Smooth muscle cell of the brain vasculature (primary cell): ENCODE results near the gene GPR152.
A peak's percentile ranks its signal among the peaks of the same experiment; 100 is the strongest.
"Not testable (repeated sequence)": the region's sequence is repeated elsewhere in the genome, so short reads cannot be mapped to it uniquely, and the experiment has no call there.

Source experiments
- DNase-seq: peaks from one replicate; pipeline ENCODE4 v3.0.0-alpha.2; 2012; ENCODE audit warnings: low read depth, low spot score

The GPR152 gene

GRCh38 chr11:67427364-67427859, 25.1 kb downstream of the GPR152 start:
- not testable (repeated sequence) for DNase-seq

DNA sequence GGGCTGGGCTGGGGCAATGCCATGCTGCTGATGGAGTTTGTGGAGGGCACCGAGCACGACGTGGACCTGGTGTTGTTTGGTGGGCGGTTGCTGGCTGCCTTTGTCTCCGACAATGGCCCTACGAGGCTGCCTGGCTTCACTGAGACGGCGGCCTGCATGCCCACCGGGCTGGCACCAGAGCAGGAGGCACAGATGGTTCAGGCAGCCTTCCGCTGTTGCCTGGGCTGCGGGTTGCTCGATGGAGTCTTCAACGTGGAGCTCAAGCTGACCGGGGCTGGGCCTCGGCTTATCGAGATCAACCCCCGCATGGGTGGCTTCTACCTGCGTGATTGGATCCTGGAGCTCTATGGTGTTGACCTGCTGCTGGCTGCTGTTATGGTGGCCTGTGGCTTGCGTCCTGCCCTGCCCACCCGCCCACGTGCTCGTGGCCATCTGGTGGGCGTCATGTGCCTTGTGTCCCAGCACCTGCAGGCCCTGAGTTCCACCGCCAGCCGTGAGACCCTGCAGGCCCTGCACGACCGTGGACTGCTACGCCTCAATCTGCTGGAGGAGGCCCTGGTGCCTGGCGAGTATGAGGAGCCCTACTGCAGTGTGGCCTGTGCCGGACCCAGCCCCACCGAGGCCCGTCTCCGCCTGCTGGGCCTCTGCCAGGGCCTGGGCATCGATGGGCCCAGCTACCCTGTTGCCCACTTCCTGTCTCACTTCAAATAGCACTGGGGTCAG, 28.5 kb downstream of the GPR152 start:
- DNase-seq: no peak

- no peak for DNase-seq
Observed at GRCh38 chr11:67423466-67423865, 29.1 kb downstream of the GPR152 start.

DNA sequence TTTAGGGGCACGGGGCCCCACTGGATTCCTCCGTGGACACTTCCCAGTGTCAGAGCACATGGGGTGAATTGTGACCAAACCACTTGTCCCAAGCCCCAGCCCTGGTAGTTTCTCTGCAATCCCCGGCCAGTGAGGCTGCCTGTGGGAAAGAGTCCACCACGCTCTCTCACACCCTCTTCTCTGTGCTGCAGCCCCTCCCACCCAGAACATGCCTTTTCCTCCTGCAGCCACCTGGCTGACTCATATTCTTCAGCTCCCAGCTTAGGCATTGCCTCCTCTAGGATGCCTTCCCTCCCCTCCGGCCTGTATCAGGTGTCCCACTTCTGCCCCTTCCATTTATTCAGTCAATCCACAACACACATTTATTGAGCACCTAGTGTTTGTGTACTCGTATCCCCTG, 29.6 kb downstream of the GPR152 start:
- no peak for DNase-seq

GRCh38 chr11:67421430-67422031, 31.0 kb downstream of the GPR152 start:
- no peak for DNase-seq

- DNase-seq: peak; percentile 74
Observed at GRCh38 chr11:67420646-67421429, 31.7 kb downstream of the GPR152 start.

GRCh38 chr11:67420147-67420645, 32.3 kb downstream of the GPR152 start:
- DNase-seq: no peak

DNA sequence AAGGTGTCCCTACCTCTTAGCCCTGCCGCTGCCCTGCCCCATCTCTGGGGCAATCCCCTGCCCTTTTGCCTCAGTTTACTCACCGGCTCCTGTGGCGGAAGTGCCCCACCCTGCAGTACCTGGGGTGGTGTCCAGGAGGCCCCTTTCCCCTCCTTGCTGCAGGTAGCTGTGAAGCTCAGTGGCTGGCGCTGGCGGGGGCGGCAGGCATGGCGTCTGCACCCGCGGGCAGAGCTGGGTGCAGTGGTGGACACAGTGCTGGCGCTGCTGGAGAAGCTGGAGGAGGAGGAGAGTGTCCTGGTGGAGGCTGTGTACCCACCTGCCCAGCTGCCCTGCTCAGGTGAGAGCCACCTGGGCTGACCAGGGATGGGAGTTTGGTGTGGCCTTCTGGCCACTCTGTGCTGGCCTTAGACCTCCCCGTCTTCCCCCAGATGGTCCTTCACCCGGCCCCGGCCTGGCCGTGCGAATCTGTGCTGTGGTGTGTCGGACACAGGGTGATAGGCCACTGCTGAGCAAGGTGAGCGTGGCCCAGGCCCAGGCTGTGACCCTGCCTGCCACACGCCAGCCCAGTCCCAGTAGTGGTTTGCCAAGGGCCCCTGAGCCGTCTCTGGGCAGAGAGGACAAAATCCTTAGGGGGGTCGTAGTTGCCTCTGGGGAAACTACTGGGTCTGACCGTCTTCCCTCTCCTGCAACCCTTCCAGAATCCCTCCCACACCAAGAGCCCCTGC, 33.0 kb downstream of the GPR152 start:
- DNase-seq: no peak

DNA sequence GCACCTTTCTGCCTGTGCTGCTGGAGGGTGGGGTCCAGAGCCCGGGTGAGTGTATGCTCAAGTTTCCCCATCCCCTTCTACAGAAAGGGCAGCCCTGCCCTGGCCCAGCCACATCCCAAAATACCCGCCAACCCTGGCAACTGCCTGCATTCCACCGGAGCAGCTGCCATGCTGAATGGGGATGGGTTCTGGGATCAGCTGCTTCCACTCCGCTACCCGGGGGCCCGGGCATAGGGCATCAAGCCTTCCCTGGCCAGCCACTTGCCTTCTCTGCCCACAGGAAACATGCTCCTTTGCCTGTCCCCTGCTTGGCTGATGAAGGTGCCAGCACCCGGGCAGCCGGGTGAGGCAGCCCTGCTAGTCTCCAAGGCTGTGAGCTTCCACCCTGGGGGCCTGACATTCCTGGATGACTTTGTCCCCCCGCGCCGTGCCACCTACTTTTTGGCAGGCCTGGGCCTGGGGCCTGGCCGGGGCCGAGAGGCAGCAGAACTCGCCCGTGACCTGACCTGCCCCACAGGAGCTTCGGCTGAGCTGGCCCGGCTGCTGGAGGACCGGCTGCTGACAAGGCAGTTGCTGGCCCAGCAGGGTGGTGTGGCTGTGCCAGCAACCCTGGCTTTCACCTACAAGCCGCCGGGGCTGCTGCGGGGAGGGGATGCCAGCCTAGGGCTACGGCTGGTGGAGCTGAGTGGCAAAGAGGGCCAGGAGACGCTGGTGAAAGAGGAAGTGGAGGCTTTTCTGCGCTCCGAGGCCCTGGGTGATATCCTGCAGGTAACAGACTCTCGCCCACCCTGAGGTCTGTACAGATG, 33.9 kb downstream of the GPR152 start:
- DNase-seq: no peak

DNA sequence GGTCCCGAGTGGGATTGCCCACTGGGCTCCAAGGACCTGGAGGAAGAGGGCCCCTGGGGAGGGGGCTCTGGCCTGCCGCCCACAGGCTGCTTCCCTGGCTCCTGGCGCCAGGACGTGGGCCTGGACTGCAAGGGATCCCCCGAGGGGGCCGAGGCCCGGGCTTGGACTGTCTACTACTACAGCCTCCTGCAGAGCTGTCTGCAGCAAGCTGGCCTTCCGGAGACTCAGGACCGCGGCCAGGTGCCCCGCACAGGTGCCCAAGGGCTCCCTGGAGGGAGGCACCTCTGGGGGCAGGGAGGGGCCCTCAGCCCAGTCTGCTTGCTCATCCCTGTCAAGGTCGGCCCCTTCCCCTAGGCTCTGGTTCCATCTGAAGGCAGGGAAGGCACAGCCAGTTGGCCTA, 35.1 kb downstream of the GPR152 start:
- no peak for DNase-seq

GRCh38 chr11:67416416-67417335, 35.9 kb downstream of the GPR152 start:
- DNase-seq: no peak

DNA sequence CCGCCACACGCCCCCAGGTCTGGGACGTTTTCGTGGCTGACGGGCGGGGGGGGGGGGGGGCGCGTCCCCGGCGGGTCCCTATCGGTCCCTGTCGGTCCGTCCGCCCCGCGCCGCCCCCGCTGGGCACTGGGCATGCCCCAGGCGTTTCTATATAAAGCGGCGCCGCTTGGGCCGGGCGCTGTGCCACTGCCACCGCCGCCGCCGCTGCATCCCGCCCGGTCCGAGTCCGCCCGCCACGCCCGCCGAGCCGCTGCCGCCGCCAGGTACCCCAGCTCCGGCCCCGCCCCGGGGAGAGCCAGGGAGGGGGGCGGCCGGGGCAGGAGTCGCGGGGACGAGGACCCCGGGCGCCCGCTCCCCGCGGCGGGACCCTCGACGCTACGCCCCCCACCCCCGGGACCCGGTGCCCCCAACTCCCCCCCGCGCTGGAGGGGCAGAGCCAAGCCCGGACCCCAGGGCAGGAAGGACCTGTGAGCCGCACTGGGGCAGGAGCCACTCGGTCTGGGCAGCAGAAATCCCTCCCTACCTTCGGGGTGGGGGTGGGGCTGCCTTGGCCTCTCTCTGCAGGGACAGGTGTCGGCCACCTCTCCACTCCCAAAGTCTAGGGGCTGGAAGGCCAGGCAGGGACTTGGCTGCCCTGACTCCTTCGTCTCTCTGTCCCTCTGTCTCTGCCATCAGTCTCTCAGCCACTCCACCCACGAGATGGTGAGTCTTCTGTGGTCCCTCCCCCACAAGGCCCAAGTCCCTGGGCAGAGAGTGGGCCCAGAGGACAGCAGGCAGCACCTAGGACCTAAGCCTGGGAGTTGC, 36.8 kb downstream of the GPR152 start, which contains the start of gene CARNS1:
Gene CARNS1, plus strand, starts transcription at position 178 of the 804 bp plus-strand sequence. Its CDS starts 522 bp downstream, at position 700.
- DNase-seq: no peak

GRCh38 chr11:67413266-67413849, 39.2 kb downstream of the GPR152 start:
- DNase-seq: no peak

DNA sequence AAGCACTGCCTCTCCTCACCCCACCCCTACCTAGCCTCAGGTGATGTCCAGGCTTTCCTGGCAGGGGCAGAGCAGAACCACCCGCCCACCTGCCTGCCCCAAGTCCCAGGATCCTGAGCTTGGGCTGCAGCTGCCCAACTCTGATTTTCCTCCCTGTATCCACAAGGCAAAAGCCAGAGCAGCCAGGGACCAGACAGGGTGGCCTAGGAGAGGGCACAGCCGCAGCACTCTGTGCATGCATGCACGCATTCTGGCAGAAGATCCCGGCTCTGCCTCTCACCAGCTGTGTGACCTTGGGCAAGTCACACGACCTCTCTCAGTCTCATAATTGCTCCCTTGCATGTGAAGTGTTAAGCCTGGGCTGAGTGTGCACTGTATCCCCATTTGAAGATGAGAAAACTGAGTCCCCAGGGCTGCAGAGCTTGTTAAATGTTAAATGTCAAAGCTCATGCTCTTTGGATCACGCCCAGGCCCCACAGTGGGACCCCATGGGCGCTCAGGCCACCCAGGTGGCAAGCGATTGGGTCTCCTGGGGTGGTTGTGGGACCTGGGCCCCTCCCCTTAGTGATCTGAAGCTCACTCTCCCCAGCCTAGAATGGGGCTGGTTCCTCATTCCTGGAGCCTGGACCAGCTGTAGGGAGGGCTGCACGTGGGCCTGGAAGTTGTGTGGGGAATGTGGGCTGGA, 39.9 kb downstream of the GPR152 start:
- no peak for DNase-seq

DNA sequence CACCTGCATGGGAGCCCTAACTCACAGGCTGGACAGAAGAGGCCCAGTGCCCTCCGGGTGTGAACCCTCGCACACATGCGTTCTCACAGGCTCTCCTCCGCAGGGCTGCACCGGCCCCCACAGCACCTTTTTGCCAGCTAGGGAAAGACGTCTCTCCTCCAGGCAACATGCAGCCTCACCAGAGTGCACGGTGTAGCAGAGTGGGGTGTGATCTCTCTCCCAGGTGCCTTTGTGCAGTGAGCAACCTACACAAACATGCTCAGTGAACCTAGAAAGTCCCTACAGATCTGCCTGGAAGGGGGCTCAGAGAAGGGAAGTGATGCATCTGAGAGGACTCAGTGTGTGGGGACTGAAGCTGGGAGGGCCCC, 40.8 kb downstream of the GPR152 start:
- DNase-seq: no peak

- DNase-seq: no peak
Observed at GRCh38 chr11:67410984-67411784, 41.3 kb downstream of the GPR152 start.

DNA sequence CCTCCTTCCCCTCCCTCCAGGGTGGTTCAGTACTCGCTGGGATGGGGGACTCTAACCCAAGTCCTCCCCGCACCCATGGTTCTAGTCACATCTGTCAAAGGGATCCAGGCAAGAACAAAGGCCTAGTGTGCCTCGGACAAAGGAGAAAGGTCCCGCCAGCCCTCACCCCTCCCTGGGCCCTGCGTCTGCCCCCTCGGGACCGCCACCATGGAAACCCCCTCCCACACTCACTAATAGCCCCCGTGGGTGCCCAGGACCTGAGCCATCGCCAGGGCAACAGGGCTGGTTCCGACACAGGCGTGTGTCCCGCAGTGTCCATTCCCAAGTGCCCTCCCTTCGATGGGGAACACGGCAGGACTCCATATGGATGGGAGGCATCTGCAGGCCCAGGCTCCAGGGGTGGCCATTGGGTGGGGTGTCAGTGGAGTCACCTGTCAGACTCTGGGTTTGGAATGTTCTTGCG, 42.1 kb downstream of the GPR152 start:
- DNase-seq: no peak
